NOMO-1 treated with dmso at 0.1 percent for 144 hours (cell line): ENCODE measurements around the gene MDM4.
"Not testable (repeated sequence)": the region's sequence is repeated elsewhere in the genome, so short reads cannot be mapped to it uniquely, and the experiment has no call there.

Source experiments
- DNase-seq: peaks from one replicate; lab custom pipeline; 2025; ENCODE audit not compliant: unreplicated experiment; lab: John Stamatoyannopoulos, UW

Gene MDM4

GRCh38 chr1:204513117-204513716 is 3.0 kb upstream of the MDM4 start:
- peak; percentile 73 for DNase-seq

GRCh38 chr1:204514828-204515227 is 1.4 kb upstream of the MDM4 start:
- no peak for DNase-seq

- DNase-seq = not testable (repeated sequence)
Observed at GRCh38 chr1:204517382-204517781, 1.2 kb downstream of the MDM4 start.

DNA sequence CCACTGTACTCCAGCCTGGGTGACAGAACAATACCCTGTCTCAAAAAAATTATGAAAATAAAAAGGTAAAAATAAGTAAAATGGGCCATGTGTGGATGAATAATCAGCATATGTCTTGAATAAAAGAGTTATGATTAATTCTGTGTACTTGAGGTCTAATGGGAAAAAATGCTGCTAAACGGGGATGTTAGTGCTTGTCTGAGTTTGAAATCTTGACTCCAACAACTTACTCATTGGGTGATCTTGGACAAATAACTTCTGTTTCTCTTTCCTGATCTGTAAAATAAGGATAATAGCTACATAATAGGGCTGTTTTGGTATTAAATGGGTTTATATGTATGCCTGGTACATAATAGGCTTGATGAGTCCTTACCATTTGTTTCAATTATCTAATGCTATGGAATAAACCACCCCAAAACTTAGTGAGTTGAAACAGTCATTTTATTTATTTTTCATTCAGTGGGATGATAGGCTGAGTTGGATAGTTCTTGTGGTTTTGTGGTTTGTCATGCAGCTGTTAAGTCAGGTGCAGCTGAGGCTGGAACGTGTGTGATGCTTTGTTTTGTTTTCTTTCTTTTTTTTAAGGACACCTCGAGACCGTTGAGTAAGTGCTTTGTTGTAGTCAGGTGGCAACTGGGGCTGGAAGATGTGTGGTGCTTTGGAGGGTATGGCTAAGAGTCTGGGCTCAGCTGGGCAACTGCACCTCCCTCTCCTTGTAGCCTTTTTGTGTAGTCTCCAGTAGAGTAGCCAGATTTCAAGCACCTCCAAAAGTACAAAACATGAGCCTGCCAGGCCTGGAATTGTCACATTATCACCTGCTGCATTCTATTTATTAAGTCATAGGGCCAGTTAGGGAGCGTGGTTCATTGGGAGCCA is 4.9 kb downstream of the MDM4 start:
- DNase-seq = peak; percentile 8

DNA sequence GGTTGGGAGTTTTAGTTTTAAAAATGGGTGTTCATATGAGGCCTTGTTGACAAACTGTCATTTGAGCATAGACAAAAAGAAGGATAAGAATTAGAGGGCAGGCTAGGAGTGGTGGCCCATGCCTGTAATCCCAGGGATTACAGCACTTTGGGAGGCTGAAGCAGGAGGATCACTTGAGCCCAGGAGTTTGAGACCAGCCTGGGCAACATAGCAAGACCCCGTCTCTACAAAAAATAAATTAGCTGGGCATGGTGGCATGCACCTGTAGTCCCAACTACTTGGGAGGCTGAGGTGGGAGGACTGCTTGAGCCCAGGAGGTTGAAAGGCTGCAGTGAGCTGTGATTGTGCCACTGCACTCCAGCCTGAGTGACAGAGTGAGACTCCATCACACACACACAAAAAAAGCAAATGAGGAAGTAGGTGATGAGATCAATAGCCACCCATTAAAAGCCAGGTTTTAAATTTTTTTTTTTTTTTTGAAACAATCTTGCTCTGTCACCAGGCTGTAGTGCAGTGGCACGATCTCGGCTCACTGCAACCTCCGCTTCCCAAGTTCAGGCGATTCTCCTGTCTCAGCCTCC is 5.8 kb downstream of the MDM4 start:
- DNase-seq = not testable (repeated sequence)

- DNase-seq = no peak
Observed at GRCh38 chr1:204523605-204524215, 7.5 kb downstream of the MDM4 start.

DNA sequence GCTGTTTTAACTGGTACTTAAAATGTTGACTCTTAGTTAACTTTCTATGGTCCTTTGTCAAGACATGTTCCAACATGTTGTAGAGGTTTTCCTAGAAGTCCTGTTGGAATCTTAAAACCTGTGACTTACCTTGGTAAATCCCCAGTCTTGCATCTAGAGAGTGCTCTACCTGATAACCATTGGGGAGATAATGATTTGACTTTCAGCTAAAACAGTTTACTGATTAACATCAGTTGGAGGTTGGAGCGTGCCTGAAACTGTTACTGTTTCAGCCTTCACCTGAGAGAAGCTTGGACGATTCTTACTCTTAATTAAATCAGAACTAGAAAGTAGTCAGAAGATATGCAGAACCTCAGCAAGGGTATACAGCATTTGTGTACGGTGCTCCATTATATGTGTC is 8.8 kb downstream of the MDM4 start:
- no peak for DNase-seq

DNA sequence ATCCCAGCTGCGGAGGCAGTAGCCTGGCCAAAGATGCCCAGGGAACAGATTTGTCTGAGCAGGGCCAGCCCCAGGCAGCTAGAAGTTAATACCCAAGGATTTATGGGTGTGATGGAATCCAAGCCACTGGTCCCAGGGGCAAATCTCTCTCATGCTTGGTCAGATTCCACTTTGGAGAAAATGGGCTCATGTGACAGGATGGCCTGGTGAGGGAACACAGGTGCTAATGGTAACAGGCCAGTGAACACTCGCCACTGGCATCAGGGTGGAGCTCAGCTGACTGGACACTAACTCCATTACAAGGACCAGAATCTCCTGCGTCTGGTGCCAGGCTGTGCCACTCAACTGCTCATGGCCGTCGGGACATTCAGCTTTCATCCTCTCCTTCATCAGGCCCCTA is 12.0 kb downstream of the MDM4 start:
- no peak for DNase-seq

- no peak for DNase-seq
Observed at GRCh38 chr1:204528677-204529076, 12.5 kb downstream of the MDM4 start.

DNA sequence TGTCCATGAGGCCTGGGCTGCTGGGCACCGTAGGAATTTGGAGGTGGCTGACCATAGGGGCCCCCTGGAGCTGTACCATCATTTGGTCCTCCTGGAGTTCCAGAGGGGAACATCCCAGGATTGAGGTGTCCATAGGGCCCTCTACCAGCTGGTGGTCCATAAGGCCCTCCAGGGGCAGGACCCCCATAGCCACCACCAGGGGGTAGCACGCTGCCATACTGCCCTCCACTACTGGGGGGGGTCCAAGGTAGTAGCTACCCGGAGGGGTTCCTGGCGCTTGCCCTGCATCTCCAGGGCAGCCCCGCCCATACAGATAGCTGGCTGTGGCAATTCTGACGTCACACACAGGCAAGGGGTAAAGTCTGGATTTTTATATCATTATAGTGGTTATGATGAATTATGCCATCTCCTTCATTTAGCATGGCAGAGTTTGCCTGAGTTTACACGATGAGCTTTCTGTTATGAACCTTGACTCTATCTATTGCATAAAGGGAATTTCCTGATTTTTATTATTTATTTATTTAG is 13.2 kb downstream of the MDM4 start:
- DNase-seq = no peak

GRCh38 chr1:204530932-204531331 is 14.7 kb downstream of the MDM4 start:
- peak; percentile 82 for DNase-seq

GRCh38 chr1:204532832-204533231 is 16.6 kb downstream of the MDM4 start:
- DNase-seq = no peak

GRCh38 chr1:204541626-204542025 is 25.4 kb downstream of the MDM4 start:
- no peak for DNase-seq

- no peak for DNase-seq
Observed at GRCh38 chr1:204544321-204544720, 28.1 kb downstream of the MDM4 start.

DNA sequence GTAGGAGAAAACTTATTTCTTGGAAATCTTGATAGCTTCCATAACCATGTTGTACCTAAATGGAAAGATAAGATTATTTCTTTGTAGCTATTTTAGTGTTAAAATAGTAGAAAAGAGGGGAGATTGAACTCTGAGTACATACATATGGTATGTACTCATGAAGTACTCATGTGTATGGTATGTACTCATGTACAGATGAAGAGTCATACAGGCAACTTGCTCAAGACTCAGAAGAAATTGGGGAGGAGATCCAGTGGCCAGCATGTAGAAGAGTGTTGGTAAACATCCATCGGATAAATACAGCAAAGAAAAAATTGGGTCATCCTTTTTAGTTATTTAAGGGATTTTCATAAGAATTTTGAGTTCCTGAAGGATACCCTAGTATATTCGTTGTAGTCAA is 29.0 kb downstream of the MDM4 start:
- no peak for DNase-seq

DNA sequence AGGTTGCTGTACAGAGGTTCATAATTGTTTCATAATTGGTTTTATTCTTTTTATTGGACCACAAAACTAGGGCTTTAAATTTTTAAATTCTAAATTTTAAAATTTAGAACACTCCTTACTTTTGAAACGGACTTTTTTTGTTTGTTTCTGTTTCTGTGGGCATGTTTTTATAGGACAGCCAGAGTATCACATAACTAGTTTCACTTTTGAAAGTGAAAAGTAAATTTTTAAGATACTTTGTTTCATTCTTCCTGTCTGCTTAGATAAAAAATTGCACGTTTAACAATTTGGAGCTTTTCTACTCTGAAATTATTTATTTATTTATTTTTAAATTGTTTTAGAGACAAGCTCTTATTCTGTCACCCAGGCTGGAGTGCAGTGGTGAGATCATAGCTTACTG is 29.7 kb downstream of the MDM4 start:
- no peak for DNase-seq

DNA sequence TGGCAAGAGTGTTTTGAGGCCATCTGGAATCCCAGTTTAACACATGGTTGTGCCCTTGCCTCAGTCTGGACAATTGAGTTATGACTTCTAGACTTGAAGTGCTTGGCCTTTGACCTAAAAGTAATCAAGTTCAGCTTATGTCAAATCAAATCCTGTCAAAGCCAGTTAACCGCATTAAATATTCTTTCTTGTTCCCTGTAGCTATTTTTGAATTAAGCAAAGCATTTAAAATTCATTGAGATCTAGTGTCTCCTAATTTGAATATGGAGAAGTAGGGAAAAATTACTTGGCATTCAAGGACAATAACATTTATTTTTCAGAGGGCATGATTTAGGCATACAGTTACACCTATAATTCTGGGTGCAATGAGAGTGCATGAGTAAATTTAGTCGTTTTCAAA is 32.1 kb downstream of the MDM4 start:
- DNase-seq = no peak

DNA sequence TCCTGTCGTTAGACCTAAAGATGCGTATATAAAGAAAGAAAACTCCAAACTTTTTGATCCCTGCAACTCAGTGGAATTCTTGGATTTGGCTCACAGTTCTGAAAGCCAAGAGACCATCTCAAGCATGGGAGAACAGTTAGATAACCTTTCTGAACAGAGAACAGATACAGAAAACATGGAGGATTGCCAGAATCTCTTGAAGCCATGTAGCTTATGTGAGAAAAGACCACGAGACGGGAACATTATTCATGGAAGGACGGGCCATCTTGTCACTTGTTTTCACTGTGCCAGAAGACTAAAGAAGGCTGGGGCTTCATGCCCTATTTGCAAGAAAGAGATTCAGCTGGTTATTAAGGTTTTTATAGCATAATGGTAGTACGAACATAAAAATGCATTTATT is 33.1 kb downstream of the MDM4 start:
- no peak for DNase-seq

- DNase-seq = no peak
Observed at GRCh38 chr1:204550926-204551325, 34.7 kb downstream of the MDM4 start.

DNA sequence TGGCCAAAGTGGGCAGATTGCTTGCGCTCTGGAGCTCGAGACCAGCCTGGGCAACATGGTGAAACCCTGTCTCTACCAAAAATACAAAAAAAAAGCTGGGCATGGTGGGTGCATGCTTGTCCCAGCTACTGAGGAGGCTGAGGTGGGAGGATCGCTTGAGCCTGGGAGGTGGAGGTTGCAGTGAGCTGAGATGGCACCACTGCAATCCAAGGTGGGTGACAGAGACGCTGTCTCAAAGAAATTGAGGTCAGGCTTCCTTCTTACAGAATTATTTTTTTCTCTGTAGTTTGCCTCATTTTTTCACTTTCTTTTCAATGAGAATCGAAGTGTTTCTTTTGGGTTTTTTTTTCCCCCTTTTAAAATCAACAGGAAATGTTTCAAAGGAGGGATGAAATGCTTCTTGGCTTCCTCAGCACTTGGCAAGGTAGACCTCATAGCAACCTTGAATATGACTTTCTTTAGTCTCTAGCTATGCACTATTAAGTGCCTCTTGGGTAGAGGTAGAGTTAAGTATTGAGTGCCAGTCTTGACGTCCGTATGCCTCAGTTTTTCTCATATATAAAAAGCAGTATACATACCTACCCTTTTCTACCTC is 40.3 kb downstream of the MDM4 start:
- no peak for DNase-seq

- DNase-seq = no peak
Observed at GRCh38 chr1:204558467-204558866, 42.3 kb downstream of the MDM4 start.
